CD4-positive, alpha-beta T cell (primary cell): ENCODE measurements around the gene IL16. TPM values are rescaled to one million over a fixed set of nuclear protein-coding genes. Genes with fewer than 3 reads are reported as not detected.
"Not testable (repeated sequence)": the region's sequence is repeated elsewhere in the genome, so short reads cannot be mapped to it uniquely, and the experiment has no call there.

ENCODE experiments used
- ATAC-seq: fragments of 200-7000 bp; cut with Tn5 transposase; one replicate; pipeline ENCODE4 v1.10.0; 2022; ENCODE audit warnings: mild to moderate bottlenecking; ENCODE audit not compliant: poor library complexity
- CTCF ChIA-PET: fragments of 350-600 bp; sonication (Branson Sonifier 250); formaldehyde crosslinking; loops from one replicate; lab custom pipeline; 2021; ENCODE audit warnings: antibody characterized with exemption, inconsistent platforms; lab: Charles Lee
- POLR2A ChIA-PET: fragments of 350-600 bp; sonication (Branson Sonifier 250); formaldehyde crosslinking; loops from one replicate; lab custom pipeline; 2021; ENCODE audit warnings: antibody characterized with exemption, inconsistent platforms; lab: Charles Lee
- DNase-seq, 14 experiments: peaks; one replicate each; pipeline ENCODE4 v3.0.0-alpha.2; 2013 to 2020; ENCODE audit warnings: mixed read lengths in 2 of 14
- H3K27ac ChIP-seq, 2 donors: one replicate each; pipeline versions ENCODE4 v1.5.1 to v1.7.0; 2013; ENCODE audit warnings: low read length in 2 of 2, low read depth in 1 of 2, mild to moderate bottlenecking in 1 of 2
- H3K27me3 ChIP-seq, 2 experiments: 1 replicate in 1 of 2; 2 replicates in 1 of 2; pipeline versions ENCODE4 v1.6.1 to v1.7.0; 2013; ENCODE audit warnings: low read length in 2 of 2, control low read depth in 1 of 2, mild to moderate bottlenecking in 1 of 2, moderate library complexity in 1 of 2; ENCODE audit not compliant: insufficient read depth in 2 of 2, control insufficient read depth in 1 of 2
- H3K36me3 ChIP-seq: one replicate; pipeline ENCODE4 v1.6.1; 2013; ENCODE audit warnings: low read length, control low read depth; ENCODE audit not compliant: insufficient read depth
- H3K4me1 ChIP-seq: one replicate; pipeline ENCODE4 v1.6.1; 2013; ENCODE audit warnings: low read length, control low read depth; ENCODE audit not compliant: insufficient read depth
- H3K4me3 ChIP-seq: one replicate; pipeline ENCODE4 v1.5.1; 2013; ENCODE audit warnings: mild to moderate bottlenecking, low read length, moderate library complexity
- H3K9me3 ChIP-seq, 2 experiments: 1 replicate in 1 of 2; 2 replicates in 1 of 2; pipeline versions ENCODE4 v1.6.1 to v1.7.0; 2013; ENCODE audit warnings: low read length in 2 of 2, mild to moderate bottlenecking in 2 of 2, control low read depth in 1 of 2, moderate library complexity in 1 of 2; ENCODE audit not compliant: control insufficient read depth in 1 of 2, insufficient read depth in 1 of 2
- H3K27ac Mint-ChIP-seq: one replicate; pipeline ENCODE4 v1.8.0; 2020; ENCODE audit warnings: mixed read lengths
- H3K27me3 Mint-ChIP-seq: one replicate; pipeline ENCODE4 v1.8.0; 2021; ENCODE audit warnings: mixed read lengths
- H3K36me3 Mint-ChIP-seq: one replicate; pipeline ENCODE4 v1.8.0; 2021; ENCODE audit warnings: low read depth, mixed read lengths
- H3K4me1 Mint-ChIP-seq: one replicate; pipeline ENCODE4 v1.8.0; 2021; ENCODE audit warnings: low read depth, mixed read lengths
- H3K4me3 Mint-ChIP-seq: one replicate; pipeline ENCODE4 v1.8.0; 2020; ENCODE audit warnings: mild to moderate bottlenecking, mixed read lengths
- H3K9me3 Mint-ChIP-seq: one replicate; pipeline ENCODE4 v1.8.0; 2020; ENCODE audit warnings: mixed read lengths
- CTCF ChIP-seq: fragments of 200-600 bp; IDR thresholded peaks from one replicate; pipeline ENCODE4 v1.8.0; 2022; ENCODE audit warnings: antibody characterized with exemption, mild to moderate bottlenecking
- intact Hi-C, 2 experiments: fragments of 100-400 bp; cut with DNase I in 1 of 2; cut with micrococcal nuclease in 1 of 2; formaldehyde crosslinking; loops; one replicate each; pipeline versions ENCODE4 v1.15.1 to v1.9.0; 2023 to 2025; cut with DNase I, micrococcal nuclease
- total RNA-seq, 174 experiments: library from RNA in 2 of 174; stranded (reverse) in 2 of 174; gene quantifications; one replicate each; pipeline ENCODE4 v1.2.3 and lab custom pipeline; 2021 to 2026

Gene IL16
- total RNA-seq, 2 experiments from 2014 or later: 164 to 168 TPM

- Histone ChIP-seq H3K27ac (no peak overlapping the region), H3K4me3 (no peak overlapping the region), H3K27me3 (no peaks in the 10 kb centered on the region), H3K4me1 (no peaks in the 10 kb centered on the region), H3K9me3 (no peaks in the 10 kb centered on the region), H3K36me3 (no peaks in the 10 kb centered on the region)
- no peak for TF ChIP-seq CTCF
- no peaks in the 10 kb centered on the region for H3K9me3 Mint-ChIP-seq
- no peaks in the 10 kb centered on the region for H3K27me3 Mint-ChIP-seq
- intact Hi-C loops: no loop called here
- no peak overlapping the region for H3K4me3 Mint-ChIP-seq
- ChIA-PET CTCF (no interaction called here), POLR2A (interaction anchor here (0.6 kb wide), 1 partner anchor 128 kb away, joined by 3 read pairs; no protein-coding TSS in a partner anchor)
- no peak for ATAC-seq
- no peaks in the 10 kb centered on the region for H3K36me3 Mint-ChIP-seq
- H3K27ac Mint-ChIP-seq: no peak overlapping the region
- no peak for DNase-seq
- H3K4me1 Mint-ChIP-seq: no peaks in the 10 kb centered on the region
Observed at GRCh38 chr15:81346611-81347010, 149.9 kb downstream of the IL16 start.

GRCh38 chr15:81347910-81348309, 151.2 kb downstream of the IL16 start:
- ATAC-seq (no peak), DNase-seq (no peak)
- H3K4me1 ChIP-seq: no peaks in the 10 kb centered on the region
- H3K9me3 Mint-ChIP-seq: no peaks in the 10 kb centered on the region
- H3K9me3 ChIP-seq: no peaks in the 10 kb centered on the region
- no peaks in the 10 kb centered on the region for H3K27me3 ChIP-seq
- no peaks in the 10 kb centered on the region for H3K36me3 ChIP-seq
- no peaks in the 10 kb centered on the region for H3K36me3 Mint-ChIP-seq
- H3K27ac ChIP-seq: no peak overlapping the region
- no peak overlapping the region for H3K4me3 ChIP-seq
- no peak overlapping the region for H3K27ac Mint-ChIP-seq
- intact Hi-C loops: no loop called here
- H3K4me3 Mint-ChIP-seq: no peak overlapping the region
- H3K27me3 Mint-ChIP-seq: no peaks in the 10 kb centered on the region
- no peak for TF ChIP-seq CTCF
- POLR2A ChIA-PET: no interaction called here
- H3K4me1 Mint-ChIP-seq: no peaks in the 10 kb centered on the region
- CTCF ChIA-PET: no interaction called here

- H3K27me3 ChIP-seq, H3K4me3 Mint-ChIP-seq, H3K36me3 Mint-ChIP-seq, H3K36me3 ChIP-seq, H3K4me1 ChIP-seq, intact Hi-C loops, H3K9me3 Mint-ChIP-seq, H3K9me3 ChIP-seq, CTCF ChIA-PET, H3K27ac Mint-ChIP-seq, H3K4me3 ChIP-seq, DNase-seq, H3K27me3 Mint-ChIP-seq, POLR2A ChIA-PET, H3K4me1 Mint-ChIP-seq, H3K27ac ChIP-seq, ATAC-seq: not testable (repeated sequence)
Observed at GRCh38 chr15:81348691-81349090, 152.0 kb downstream of the IL16 start.

- H3K36me3 Mint-ChIP-seq: no peaks in the 10 kb centered on the region
- H3K27ac Mint-ChIP-seq: no peak overlapping the region
- CTCF ChIA-PET: interaction anchor here (0.7 kb wide), 1 partner anchor 242 kb away, joined by 3 read pairs; no protein-coding TSS in a partner anchor
- no peaks in the 10 kb centered on the region for H3K27me3 Mint-ChIP-seq
- Histone ChIP-seq H3K4me1 (no peaks in the 10 kb centered on the region), H3K27ac (no peak overlapping the region), H3K27me3 (no peaks in the 10 kb centered on the region), H3K9me3 (no peaks in the 10 kb centered on the region), H3K4me3 (no peak overlapping the region), H3K36me3 (no peaks in the 10 kb centered on the region)
- no peaks in the 10 kb centered on the region for H3K4me1 Mint-ChIP-seq
- ATAC-seq (no peak), DNase-seq (no peak)
- POLR2A ChIA-PET: no interaction called here
- TF ChIP-seq CTCF: no peak
- no peak overlapping the region for H3K4me3 Mint-ChIP-seq
- intact Hi-C loops: no loop called here
- H3K9me3 Mint-ChIP-seq: no peaks in the 10 kb centered on the region
Observed at GRCh38 chr15:81349271-81349670, 152.6 kb downstream of the IL16 start.
